Stimulated activated naive CD4-positive, alpha-beta T cell treated with Interleukin-2 at 50 U/mL for 16 hours (primary cell): ENCODE data around the gene PDCD1LG2.
A peak's percentile ranks its signal among the peaks of the same experiment; 100 is the strongest.
"Not testable (repeated sequence)": the region's sequence is repeated elsewhere in the genome, so short reads cannot be mapped to it uniquely, and the experiment has no call there.

Experiments
- DNase-seq: peaks from one replicate; lab custom pipeline; 2025; lab: John Stamatoyannopoulos, UW

Gene PDCD1LG2

GRCh38 chr9:5510360-5510931 lies at the start of gene PDCD1LG2:
PDCD1LG2 (plus strand) TSS chr9:5510531; CDS start chr9:5522547, 12,016 bp downstream.
- peak; percentile 66 for DNase-seq

- not testable (repeated sequence) for DNase-seq
Measured at GRCh38 chr9:5464831-5465330, 45.5 kb upstream of the PDCD1LG2 start.

GRCh38 chr9:5466005-5466404 lies 44.3 kb upstream of the PDCD1LG2 start:
- DNase-seq: no peak

- no peak for DNase-seq
Measured at GRCh38 chr9:5466766-5467165, 43.6 kb upstream of the PDCD1LG2 start.

- DNase-seq: no peak
Measured at GRCh38 chr9:5468850-5469249, 41.5 kb upstream of the PDCD1LG2 start.

- DNase-seq: no peak
Measured at GRCh38 chr9:5470122-5470521, 40.2 kb upstream of the PDCD1LG2 start.

GRCh38 chr9:5470816-5471215 lies 39.5 kb upstream of the PDCD1LG2 start:
- no peak for DNase-seq

- DNase-seq: not testable (repeated sequence)
Measured at GRCh38 chr9:5475611-5476010, 34.7 kb upstream of the PDCD1LG2 start.

- no peak for DNase-seq
Measured at GRCh38 chr9:5478206-5478605, 32.1 kb upstream of the PDCD1LG2 start.

- no peak for DNase-seq
Measured at GRCh38 chr9:5479994-5480694, 30.2 kb upstream of the PDCD1LG2 start.

- DNase-seq: no peak
Measured at GRCh38 chr9:5480919-5481318, 29.4 kb upstream of the PDCD1LG2 start.

- DNase-seq: no peak
Measured at GRCh38 chr9:5481322-5482040, 28.9 kb upstream of the PDCD1LG2 start.

- no peak for DNase-seq
Measured at GRCh38 chr9:5482194-5482593, 28.1 kb upstream of the PDCD1LG2 start.

- DNase-seq: no peak
Measured at GRCh38 chr9:5483306-5483705, 27.0 kb upstream of the PDCD1LG2 start.

- DNase-seq: no peak
Measured at GRCh38 chr9:5485378-5486085, 24.8 kb upstream of the PDCD1LG2 start.

- no peak for DNase-seq
Measured at GRCh38 chr9:5486988-5487387, 23.3 kb upstream of the PDCD1LG2 start.

- no peak for DNase-seq
Measured at GRCh38 chr9:5488221-5489008, 21.9 kb upstream of the PDCD1LG2 start.

GRCh38 chr9:5489630-5490490 lies 20.5 kb upstream of the PDCD1LG2 start:
- no peak for DNase-seq

GRCh38 chr9:5492965-5493678 lies 17.2 kb upstream of the PDCD1LG2 start:
- DNase-seq: no peak
